HepG2 (cell line): ENCODE measurements around the gene TTC31. TPM values are rescaled to one million over a fixed set of nuclear protein-coding genes. Genes with fewer than 3 reads are reported as not detected.
A peak's percentile ranks its signal among the peaks of the same experiment; 100 is the strongest.

ENCODE experiments used
- IKZF1 ChIP-seq: fragments of 450-650 bp; IDR thresholded peaks from 2 replicates; pipeline ENCODE4 v1.7.1; 2016
- PAX8 ChIP-seq: sonication (generic); formaldehyde crosslinking; IDR thresholded peaks from 2 replicates; pipeline ENCODE4 v1.8.0; 2022; ENCODE audit warnings: mild to moderate bottlenecking, missing genetic modification reagents, borderline replicate concordance
- RXRB ChIP-seq: IDR thresholded peaks from 2 replicates; pipeline ENCODE4 v1.6.1; 2016; ENCODE audit warnings: borderline replicate concordance, missing genetic modification reagents, missing compliant biosample characterization
- TCF12 ChIP-seq, 2 experiments: fragments of 450-650 bp in 1 of 2; sonication (generic) in 1 of 2; formaldehyde crosslinking in 1 of 2; IDR thresholded peaks; 2 replicates each; pipeline versions ENCODE4 v1.6.1 to v1.8.0; 2017 to 2022; ENCODE audit warnings: antibody characterized with exemption in 1 of 2, mild to moderate bottlenecking in 1 of 2, missing genetic modification reagents in 1 of 2, moderate library complexity in 1 of 2
- ZNF20 ChIP-seq: sonication (generic); formaldehyde crosslinking; IDR thresholded peaks from 2 replicates; pipeline ENCODE4 v1.4.0; 2020; ENCODE audit warnings: mild to moderate bottlenecking, moderate library complexity, missing genetic modification reagents
- ZNF569 ChIP-seq: sonication (generic); formaldehyde crosslinking; IDR thresholded peaks from 2 replicates; pipeline ENCODE4 v1.5.0; 2020; ENCODE audit warnings: mild to moderate bottlenecking, missing genetic modification reagents, moderate library complexity, borderline replicate concordance
- polyA plus RNA-seq, 8 experiments: library from polyadenylated mRNA; depleted of rRNA in 3 of 8; stranded (reverse) in 7 of 8; unstranded in 1 of 8; fragments of >200 nt; fragmentation: Illumina TruSeq in 4 of 8; extraction: Trizol in 4 of 8; gene quantifications; 2 replicates each; pipeline versions ENCODE4 v1.2.1 to v1.2.3, GENCODE V29; 2011 to 2016; ENCODE audit warnings: low read depth in 4 of 8, missing spikeins in 1 of 8, mixed read lengths in 1 of 8; ENCODE audit not compliant: insufficient read depth in 1 of 8
- total RNA-seq, 5 experiments: library from RNA; depleted of rRNA; stranded (reverse); fragments of >200 nt; fragmentation: Illumina TruSeq; extraction: Trizol; gene quantifications; 2 replicates each; pipeline ENCODE4 v1.2.3, GENCODE V29; 2016; ENCODE audit warnings: low read depth in 1 of 5
- TF ChIP-seq, protein P1 (sequence below): sonication (generic); formaldehyde crosslinking; IDR thresholded peaks from 2 replicates; pipeline ENCODE4 v1.4.0; 2020; ENCODE audit warnings: mild to moderate bottlenecking, missing genetic modification reagents
- TF ChIP-seq, protein P2 (sequence below): sonication (generic); formaldehyde crosslinking; IDR thresholded peaks from 2 replicates; pipeline ENCODE4 v1.4.0; 2020; ENCODE audit warnings: missing genetic modification reagents, borderline replicate concordance
- TF ChIP-seq, protein P3 (sequence below): sonication (generic); formaldehyde crosslinking; IDR thresholded peaks from 2 replicates; pipeline ENCODE4 v1.5.1; 2020; ENCODE audit warnings: mild to moderate bottlenecking, missing genetic modification reagents, moderate library complexity

Gene TTC31
- total and polyA plus RNA-seq, 2 of the 13 experiments (the other 11 are each of a cell fraction or from before 2014, with no cell fraction given) = 28.3 to 39.5 TPM

DNA sequence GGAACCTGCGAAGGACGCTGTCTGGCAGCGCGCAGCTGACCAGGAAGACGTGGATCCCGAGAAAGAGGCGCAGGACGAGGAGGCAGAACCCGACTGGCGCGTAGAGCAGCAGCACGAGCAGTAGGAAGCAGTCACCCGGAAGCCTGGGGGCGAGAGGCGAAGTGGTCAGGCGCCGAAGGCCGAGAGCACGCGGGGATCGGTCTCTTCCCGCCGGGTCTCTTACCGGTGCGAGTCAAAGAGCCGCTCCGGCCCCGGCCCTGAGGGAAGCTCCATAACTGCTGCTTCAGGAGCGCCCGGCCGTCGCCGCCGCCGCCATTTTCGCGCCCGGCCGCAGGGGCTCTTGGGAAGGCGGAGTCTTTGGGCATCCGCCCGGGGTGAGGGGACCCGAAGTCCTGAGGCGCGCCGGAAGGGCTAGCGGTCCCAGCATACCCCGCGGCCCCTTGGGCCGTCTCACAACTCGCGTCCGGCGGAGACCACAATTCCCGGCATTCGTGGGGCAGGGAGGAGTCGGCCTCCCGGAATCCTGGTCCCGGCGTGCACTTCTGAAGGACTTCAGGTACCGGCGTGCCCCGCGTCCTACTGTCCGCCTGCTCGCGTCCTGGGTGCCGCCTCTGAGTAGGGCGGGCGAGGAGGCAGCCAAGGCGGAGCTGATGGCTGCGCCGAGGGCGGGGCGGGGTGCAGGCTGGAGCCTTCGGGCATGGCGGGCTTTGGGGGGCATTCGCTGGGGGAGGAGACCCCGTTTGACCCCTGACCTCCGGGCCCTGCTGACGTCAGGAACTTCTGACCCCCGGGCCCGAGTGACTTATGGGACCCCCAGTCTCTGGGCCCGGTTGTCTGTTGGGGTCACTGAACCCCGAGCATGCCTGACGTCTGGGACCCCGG, 46.7 kb downstream of the TTC31 start, which contains the start of the genes AUP1 and HTRA2 (continued):
- TF ChIP-seq, protein P1, sequence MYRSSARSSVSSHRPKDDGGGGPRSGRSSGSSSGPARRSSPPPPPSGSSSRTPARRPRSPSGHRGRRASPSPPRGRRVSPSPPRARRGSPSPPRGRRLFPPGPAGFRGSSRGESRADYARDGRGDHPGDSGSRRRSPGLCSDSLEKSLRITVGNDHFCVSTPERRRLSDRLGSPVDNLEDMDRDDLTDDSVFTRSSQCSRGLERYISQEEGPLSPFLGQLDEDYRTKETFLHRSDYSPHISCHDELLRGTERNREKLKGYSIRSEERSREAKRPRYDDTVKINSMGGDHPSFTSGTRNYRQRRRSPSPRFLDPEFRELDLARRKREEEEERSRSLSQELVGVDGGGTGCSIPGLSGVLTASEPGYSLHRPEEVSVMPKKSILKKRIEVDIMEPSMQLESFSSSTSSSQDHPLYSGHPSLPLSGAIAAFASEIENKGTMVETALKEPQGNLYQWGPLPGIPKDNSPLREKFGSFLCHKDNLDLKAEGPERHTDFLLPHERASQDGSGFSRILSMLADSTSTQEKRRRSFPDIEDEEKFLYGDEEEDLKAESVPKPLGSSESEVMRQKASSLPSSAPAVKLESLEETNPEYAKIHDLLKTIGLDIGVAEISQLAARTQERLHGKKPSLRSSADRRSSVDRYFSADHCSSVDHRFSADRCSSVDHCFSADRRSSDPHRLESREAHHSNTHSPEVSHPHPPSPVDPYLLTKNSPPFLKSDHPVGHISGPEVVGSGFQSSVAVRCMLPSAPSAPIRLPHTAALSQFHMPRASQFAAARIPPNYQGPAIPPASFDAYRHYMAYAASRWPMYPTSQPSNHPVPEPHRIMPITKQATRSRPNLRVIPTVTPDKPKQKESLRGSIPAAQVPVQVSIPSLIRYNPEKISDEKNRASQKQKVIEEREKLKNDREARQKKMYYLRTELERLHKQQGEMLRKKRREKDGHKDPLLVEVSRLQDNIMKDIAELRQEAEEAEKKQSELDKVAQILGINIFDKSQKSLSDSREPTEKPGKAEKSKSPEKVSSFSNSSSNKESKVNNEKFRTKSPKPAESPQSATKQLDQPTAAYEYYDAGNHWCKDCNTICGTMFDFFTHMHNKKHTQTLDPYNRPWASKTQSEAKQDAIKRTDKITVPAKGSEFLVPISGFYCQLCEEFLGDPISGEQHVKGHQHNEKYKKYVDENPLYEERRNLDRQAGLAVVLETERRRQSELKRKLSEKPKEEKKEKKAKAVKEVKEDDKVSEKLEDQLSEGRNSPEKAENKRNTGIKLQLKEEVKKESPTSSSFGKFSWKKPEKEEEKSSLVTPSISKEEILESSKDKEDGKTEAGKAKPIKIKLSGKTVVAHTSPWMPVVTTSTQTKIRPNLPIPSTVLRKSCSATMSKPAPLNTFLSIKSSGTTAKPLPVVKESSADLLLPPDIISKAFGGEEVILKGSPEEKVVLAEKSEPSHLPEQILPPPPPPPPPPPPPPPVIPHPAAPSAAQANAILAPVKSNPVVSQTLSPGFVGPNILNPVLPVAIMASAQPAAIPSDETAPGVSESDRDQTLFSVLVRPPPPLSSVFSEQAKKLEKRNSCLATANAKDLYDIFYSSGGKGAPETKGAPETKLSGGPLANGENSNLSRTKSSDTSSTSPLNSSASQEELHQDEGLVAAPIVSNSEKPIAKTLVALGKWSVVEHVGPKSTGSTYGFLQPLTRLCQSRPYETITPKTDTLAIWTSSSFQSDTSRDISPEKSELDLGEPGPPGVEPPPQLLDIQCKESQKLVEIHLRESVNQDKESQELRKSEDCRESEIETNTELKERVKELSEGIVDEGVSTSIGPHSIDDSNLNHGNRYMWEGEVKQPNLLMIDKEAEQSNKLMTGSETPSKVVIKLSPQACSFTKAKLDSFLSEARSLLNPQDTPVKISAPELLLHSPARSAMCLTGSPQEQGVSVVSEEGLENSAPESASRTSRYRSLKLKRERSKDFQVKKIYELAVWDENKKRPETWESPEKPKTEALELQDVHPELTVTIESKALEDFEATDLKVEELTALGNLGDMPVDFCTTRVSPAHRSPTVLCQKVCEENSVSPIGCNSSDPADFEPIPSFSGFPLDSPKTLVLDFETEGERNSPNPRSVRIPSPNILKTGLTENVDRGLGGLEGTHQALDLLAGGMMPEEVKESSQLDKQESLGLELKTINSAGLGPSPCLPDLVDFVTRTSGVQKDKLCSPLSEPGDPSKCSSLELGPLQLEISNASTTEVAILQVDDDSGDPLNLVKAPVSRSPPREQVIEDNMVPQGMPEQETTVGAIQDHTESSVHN (CRISPR knock-in tag) = no peak
- TF ChIP-seq, protein P2, sequence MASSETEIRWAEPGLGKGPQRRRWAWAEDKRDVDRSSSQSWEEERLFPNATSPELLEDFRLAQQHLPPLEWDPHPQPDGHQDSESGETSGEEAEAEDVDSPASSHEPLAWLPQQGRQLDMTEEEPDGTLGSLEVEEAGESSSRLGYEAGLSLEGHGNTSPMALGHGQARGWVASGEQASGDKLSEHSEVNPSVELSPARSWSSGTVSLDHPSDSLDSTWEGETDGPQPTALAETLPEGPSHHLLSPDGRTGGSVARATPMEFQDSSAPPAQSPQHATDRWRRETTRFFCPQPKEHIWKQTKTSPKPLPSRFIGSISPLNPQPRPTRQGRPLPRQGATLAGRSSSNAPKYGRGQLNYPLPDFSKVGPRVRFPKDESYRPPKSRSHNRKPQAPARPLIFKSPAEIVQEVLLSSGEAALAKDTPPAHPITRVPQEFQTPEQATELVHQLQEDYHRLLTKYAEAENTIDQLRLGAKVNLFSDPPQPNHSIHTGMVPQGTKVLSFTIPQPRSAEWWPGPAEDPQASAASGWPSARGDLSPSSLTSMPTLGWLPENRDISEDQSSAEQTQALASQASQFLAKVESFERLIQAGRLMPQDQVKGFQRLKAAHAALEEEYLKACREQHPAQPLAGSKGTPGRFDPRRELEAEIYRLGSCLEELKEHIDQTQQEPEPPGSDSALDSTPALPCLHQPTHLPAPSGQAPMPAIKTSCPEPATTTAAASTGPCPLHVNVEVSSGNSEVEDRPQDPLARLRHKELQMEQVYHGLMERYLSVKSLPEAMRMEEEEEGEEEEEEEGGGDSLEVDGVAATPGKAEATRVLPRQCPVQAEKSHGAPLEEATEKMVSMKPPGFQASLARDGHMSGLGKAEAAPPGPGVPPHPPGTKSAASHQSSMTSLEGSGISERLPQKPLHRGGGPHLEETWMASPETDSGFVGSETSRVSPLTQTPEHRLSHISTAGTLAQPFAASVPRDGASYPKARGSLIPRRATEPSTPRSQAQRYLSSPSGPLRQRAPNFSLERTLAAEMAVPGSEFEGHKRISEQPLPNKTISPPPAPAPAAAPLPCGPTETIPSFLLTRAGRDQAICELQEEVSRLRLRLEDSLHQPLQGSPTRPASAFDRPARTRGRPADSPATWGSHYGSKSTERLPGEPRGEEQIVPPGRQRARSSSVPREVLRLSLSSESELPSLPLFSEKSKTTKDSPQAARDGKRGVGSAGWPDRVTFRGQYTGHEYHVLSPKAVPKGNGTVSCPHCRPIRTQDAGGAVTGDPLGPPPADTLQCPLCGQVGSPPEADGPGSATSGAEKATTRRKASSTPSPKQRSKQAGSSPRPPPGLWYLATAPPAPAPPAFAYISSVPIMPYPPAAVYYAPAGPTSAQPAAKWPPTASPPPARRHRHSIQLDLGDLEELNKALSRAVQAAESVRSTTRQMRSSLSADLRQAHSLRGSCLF = no peak
- TF ChIP-seq IKZF1 (no peak), TCF12 (IDR thresholded peaks at IDR 0.05) (no peak), TCF12 (CRISPR knock-in tag; IDR thresholded peaks at IDR 0.05) (peak; percentile 82; the same call in 1 of the 2 replicates), RXRB (CRISPR knock-in tag) (peak; percentile 67), PAX8 (CRISPR knock-in tag) (peak; percentile 25; the same call in 1 of the 2 replicates), ZNF569 (CRISPR knock-in tag) (0 out of 2 replicates have a peak, but pooled peaks have one; percentile 14), ZNF20 (CRISPR knock-in tag) (peak; percentile 93)
- TF ChIP-seq, protein P3, sequence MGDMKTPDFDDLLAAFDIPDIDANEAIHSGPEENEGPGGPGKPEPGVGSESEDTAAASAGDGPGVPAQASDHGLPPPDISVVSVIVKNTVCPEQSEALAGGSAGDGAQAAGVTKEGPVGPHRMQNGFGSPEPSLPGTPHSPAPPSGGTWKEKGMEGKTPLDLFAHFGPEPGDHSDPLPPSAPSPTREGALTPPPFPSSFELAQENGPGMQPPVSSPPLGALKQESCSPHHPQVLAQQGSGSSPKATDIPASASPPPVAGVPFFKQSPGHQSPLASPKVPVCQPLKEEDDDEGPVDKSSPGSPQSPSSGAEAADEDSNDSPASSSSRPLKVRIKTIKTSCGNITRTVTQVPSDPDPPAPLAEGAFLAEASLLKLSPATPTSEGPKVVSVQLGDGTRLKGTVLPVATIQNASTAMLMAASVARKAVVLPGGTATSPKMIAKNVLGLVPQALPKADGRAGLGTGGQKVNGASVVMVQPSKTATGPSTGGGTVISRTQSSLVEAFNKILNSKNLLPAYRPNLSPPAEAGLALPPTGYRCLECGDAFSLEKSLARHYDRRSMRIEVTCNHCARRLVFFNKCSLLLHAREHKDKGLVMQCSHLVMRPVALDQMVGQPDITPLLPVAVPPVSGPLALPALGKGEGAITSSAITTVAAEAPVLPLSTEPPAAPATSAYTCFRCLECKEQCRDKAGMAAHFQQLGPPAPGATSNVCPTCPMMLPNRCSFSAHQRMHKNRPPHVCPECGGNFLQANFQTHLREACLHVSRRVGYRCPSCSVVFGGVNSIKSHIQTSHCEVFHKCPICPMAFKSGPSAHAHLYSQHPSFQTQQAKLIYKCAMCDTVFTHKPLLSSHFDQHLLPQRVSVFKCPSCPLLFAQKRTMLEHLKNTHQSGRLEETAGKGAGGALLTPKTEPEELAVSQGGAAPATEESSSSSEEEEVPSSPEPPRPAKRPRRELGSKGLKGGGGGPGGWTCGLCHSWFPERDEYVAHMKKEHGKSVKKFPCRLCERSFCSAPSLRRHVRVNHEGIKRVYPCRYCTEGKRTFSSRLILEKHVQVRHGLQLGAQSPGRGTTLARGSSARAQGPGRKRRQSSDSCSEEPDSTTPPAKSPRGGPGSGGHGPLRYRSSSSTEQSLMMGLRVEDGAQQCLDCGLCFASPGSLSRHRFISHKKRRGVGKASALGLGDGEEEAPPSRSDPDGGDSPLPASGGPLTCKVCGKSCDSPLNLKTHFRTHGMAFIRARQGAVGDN (CRISPR knock-in tag) = peak; percentile 95
